ENCODE data around the gene STMN1. TPM values are rescaled to one million over a fixed set of nuclear protein-coding genes. Genes with fewer than 3 reads are reported as not detected.

STMN1 gene
- total RNA-seq, 4 donors from 2014 or later = 21.2 to 62.7 (median 26.8) TPM

DNA sequence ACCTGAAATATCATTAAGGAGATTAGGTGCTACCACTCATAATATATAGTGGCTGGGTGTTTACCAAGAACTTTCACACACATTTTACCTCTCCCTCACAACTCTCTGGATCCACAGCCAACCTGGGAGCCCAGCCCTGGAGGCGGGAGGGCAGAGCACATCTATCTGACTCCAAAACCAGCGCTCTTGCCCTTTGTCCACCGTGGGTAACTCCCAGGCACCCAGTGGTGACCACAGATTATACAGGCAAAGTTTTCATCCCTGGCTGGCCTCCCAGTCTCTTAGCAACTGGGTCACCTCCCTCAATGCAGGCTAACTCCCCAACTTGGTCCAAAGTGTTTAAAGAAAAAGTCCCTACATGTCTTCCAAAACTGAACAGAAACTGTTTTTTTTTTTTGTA lies 33.1 kb downstream of the STMN1 start:
- peak in 1 of 3 donors; percentile 49 for DNase-seq
- Histone ChIP-seq H3K36me3 (no peaks in the 10 kb centered on the region), H3K4me1 (peaks cover 11 to 59% (median 20%) of the 10 kb centered on the region in 4 donors), H3K27ac (peak overlapping the region in 1 of 4 donors; percentile 30), H3K4me3 (no peak overlapping the region), H3K27me3 (no peaks in the 10 kb centered on the region), H3K9me3 (no peaks in the 10 kb centered on the region)
- TF ChIP-seq POLR2A (IDR thresholded peaks at IDR 0.05) = no peak
- TF ChIP-seq, protein P1, sequence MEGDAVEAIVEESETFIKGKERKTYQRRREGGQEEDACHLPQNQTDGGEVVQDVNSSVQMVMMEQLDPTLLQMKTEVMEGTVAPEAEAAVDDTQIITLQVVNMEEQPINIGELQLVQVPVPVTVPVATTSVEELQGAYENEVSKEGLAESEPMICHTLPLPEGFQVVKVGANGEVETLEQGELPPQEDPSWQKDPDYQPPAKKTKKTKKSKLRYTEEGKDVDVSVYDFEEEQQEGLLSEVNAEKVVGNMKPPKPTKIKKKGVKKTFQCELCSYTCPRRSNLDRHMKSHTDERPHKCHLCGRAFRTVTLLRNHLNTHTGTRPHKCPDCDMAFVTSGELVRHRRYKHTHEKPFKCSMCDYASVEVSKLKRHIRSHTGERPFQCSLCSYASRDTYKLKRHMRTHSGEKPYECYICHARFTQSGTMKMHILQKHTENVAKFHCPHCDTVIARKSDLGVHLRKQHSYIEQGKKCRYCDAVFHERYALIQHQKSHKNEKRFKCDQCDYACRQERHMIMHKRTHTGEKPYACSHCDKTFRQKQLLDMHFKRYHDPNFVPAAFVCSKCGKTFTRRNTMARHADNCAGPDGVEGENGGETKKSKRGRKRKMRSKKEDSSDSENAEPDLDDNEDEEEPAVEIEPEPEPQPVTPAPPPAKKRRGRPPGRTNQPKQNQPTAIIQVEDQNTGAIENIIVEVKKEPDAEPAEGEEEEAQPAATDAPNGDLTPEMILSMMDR (IDR thresholded peaks at IDR 0.05) = peak in 1 of 6 experiments; percentile 11

DNA sequence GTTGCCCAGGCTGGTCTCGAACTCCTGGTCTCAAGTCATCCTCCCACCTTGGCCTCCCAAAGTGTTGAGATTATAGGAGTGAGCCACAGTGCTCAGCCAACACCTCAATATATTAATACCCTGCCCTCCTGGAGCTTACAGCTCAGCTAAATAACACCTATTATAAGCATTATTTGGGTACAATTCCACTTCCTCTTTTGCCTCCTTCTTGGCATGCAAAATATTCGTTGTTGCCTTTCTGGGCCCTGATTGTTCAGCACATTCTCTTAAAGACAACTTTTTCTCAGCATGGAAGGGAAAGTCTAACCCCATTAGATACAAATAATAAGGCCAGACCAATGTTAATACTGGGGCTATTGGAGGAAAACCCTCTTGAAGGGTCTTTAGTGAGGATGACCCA lies 33.5 kb downstream of the STMN1 start:
- DNase-seq = no peak
- Histone ChIP-seq H3K27ac (peak overlapping the region in 1 of 4 donors; percentile 30), H3K9me3 (no peaks in the 10 kb centered on the region), H3K4me1 (peaks cover 11 to 63% (median 22%) of the 10 kb centered on the region in 4 donors), H3K27me3 (no peaks in the 10 kb centered on the region), H3K36me3 (no peaks in the 10 kb centered on the region), H3K4me3 (no peak overlapping the region)
- TF ChIP-seq, protein P1 (IDR thresholded peaks at IDR 0.05) = no peak
- TF ChIP-seq POLR2A (IDR thresholded peaks at IDR 0.05) = no peak

DNA sequence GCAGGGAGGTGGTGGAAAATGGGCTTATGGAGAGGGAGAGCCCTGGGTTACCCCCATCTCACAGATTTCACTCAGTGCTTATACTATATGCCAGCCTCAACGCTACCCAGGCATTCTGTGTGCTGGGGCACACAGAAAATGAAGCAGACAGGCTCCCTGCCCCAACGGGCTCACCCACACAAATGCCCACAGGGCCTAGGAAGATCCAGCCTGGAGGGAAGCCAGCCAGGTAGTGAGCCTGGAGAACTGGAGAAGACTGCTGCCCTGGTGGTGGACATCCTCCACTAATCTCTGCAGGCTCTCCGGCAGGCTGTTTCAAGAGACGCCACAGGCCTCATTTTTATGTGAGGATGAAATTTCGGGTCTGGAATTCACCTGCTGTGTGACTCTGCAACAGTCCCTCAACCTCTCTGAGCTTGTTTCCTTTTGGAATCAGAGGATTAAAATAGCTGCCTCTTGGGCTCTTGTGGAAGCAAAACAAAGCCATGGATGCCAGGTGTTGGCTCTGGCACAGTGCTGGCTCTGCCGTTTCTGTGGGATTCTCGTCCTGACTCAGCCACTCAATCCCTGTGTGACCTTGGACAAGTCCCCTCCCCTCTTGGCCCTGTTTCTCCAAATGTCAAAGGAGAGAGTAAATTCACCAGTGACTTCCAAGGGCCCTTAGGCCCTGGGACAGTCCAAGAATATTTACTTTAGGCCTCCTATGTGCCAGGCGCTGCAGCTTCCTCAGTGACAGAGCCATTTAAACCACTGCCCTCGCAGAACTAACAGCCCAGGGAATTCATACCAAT lies 34.3 kb downstream of the STMN1 start:
- peak in 1 of 3 donors; percentile 45 for DNase-seq
- Histone ChIP-seq H3K27me3 (no peaks in the 10 kb centered on the region), H3K9me3 (no peaks in the 10 kb centered on the region), H3K4me3 (no peak overlapping the region), H3K27ac (no peak overlapping the region), H3K4me1 (peaks cover 11 to 71% (median 25%) of the 10 kb centered on the region in 4 donors), H3K36me3 (no peaks in the 10 kb centered on the region)
- TF ChIP-seq POLR2A (IDR thresholded peaks at IDR 0.05) = no peak
- TF ChIP-seq, protein P1 (IDR thresholded peaks at IDR 0.05) = no peak

DNA sequence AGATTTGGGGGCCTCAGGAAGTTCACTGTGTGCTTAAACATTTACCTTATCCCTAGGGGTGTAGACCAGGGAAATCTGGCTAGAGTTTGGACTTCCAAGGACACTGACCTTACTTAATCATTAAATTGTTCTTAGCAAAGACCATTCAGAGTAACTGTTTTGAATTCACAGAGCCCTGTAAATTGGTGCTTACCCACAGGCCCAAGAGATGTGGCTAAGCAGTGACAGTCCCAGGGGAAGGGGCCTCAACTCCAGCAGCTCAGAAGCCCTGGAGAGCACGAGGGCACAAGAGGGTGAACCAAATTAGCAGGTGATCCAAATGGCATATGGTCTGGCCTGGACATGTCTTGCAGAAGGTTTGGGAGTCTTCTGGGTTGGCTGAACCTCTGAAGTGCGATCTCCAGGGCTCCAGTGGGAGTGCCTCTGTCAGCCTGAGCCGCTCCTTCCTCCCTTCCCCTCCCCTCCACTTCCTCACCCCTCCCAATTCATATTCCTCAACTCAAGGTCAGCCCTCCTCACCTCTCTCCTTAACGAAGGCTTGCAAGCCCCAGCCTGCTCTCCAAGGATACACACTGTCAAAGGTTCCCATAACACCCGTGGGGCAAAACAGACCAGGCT lies 35.0 kb downstream of the STMN1 start:
- no peak for TF ChIP-seq POLR2A (IDR thresholded peaks at IDR 0.05)
- Histone ChIP-seq H3K27ac (peak overlapping the region in 1 of 4 donors; percentile 15), H3K4me3 (no peak overlapping the region), H3K4me1 (peaks cover 11 to 75% (median 24%) of the 10 kb centered on the region in 4 donors), H3K9me3 (no peaks in the 10 kb centered on the region), H3K36me3 (no peaks in the 10 kb centered on the region), H3K27me3 (no peaks in the 10 kb centered on the region)
- peak in 1 of 3 donors; percentile 33 for DNase-seq

DNA sequence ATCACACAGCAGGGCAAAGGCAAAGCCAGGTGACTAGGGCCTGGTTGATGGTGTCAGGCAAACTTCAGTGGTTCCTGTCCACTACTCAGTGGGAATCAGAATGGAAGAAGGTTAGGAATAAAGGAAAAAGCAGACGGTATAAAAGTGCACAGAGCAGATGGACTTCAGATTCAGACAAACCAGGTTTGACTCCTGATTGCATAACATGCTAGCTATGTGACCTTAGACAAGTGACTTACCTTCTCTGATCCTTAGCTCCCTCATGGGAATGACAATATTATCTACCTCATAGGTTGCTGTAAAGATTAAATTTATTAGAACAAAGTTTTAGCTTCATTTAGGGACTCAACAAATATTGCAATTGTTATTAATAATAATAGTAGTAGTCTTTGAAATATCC lies 35.6 kb downstream of the STMN1 start:
- H3K27me3 ChIP-seq = no peaks in the 10 kb centered on the region
- H3K27ac ChIP-seq = no peak overlapping the region
- no peaks in the 10 kb centered on the region for H3K9me3 ChIP-seq
- peaks cover 10 to 69% (median 22%) of the 10 kb centered on the region in 4 donors for H3K4me1 ChIP-seq
- H3K36me3 ChIP-seq = no peaks in the 10 kb centered on the region
- TF ChIP-seq, protein P1 (IDR thresholded peaks at IDR 0.05) = no peak
- no peak for TF ChIP-seq POLR2A (IDR thresholded peaks at IDR 0.05)
- no peak for DNase-seq
- H3K4me3 ChIP-seq = no peak overlapping the region
